ENCODE measurements around the gene ERVK3-1.

DNA sequence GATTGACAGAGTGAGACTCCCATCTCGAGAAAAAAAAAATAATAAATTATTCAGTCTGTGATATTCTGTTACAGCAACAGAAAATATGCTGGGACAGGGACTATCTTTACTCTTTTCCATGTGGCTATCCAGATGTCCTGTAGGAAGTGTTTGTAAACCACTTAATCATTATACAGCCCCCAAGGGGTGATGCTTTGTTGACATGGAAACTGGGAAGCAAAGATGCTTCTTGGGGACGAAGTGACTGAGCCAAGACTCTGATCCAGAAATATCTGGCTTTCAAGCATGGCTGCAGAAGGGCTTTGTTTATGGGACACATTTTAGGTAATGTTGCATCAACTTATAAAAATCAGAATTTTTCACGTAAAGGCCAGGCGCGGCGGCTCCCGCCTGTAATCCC is 21.0 kb upstream of the ERVK3-1 start:
- TF ChIP-seq, protein P1, sequence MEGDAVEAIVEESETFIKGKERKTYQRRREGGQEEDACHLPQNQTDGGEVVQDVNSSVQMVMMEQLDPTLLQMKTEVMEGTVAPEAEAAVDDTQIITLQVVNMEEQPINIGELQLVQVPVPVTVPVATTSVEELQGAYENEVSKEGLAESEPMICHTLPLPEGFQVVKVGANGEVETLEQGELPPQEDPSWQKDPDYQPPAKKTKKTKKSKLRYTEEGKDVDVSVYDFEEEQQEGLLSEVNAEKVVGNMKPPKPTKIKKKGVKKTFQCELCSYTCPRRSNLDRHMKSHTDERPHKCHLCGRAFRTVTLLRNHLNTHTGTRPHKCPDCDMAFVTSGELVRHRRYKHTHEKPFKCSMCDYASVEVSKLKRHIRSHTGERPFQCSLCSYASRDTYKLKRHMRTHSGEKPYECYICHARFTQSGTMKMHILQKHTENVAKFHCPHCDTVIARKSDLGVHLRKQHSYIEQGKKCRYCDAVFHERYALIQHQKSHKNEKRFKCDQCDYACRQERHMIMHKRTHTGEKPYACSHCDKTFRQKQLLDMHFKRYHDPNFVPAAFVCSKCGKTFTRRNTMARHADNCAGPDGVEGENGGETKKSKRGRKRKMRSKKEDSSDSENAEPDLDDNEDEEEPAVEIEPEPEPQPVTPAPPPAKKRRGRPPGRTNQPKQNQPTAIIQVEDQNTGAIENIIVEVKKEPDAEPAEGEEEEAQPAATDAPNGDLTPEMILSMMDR (IDR thresholded peaks at IDR 0.05 in 2 of 3, conservative IDR thresholded peaks at IDR 0.05 in 1 of 3; ENCODE audit: borderline replicate concordance in 1 of 3, insufficient read depth in 1 of 3, low read depth in 2 of 3, low read length in 2 of 3): no peak
- TF ChIP-seq EGR1 (IDR thresholded peaks at IDR 0.05; ENCODE audit: low read depth): no peak
- TF ChIP-seq POLR2A (IDR thresholded peaks at IDR 0.05; ENCODE audit: borderline replicate concordance, extremely low read depth, insufficient read depth, insufficient read length): no peak
- TF ChIP-seq POLR2AphosphoS5 (IDR thresholded peaks at IDR 0.05; ENCODE audit: low read depth, low read length): no peak
- TF ChIP-seq EZH2 (IDR thresholded peaks at IDR 0.05): no peak
- TF ChIP-seq, protein P2, sequence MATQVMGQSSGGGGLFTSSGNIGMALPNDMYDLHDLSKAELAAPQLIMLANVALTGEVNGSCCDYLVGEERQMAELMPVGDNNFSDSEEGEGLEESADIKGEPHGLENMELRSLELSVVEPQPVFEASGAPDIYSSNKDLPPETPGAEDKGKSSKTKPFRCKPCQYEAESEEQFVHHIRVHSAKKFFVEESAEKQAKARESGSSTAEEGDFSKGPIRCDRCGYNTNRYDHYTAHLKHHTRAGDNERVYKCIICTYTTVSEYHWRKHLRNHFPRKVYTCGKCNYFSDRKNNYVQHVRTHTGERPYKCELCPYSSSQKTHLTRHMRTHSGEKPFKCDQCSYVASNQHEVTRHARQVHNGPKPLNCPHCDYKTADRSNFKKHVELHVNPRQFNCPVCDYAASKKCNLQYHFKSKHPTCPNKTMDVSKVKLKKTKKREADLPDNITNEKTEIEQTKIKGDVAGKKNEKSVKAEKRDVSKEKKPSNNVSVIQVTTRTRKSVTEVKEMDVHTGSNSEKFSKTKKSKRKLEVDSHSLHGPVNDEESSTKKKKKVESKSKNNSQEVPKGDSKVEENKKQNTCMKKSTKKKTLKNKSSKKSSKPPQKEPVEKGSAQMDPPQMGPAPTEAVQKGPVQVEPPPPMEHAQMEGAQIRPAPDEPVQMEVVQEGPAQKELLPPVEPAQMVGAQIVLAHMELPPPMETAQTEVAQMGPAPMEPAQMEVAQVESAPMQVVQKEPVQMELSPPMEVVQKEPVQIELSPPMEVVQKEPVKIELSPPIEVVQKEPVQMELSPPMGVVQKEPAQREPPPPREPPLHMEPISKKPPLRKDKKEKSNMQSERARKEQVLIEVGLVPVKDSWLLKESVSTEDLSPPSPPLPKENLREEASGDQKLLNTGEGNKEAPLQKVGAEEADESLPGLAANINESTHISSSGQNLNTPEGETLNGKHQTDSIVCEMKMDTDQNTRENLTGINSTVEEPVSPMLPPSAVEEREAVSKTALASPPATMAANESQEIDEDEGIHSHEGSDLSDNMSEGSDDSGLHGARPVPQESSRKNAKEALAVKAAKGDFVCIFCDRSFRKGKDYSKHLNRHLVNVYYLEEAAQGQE (IDR thresholded peaks at IDR 0.05; ENCODE audit: low read depth): no peak
- TF ChIP-seq FOSL1 (IDR thresholded peaks at IDR 0.05; ENCODE audit: low read depth): no peak
- no peak for TF ChIP-seq SP1 (IDR thresholded peaks at IDR 0.05; ENCODE audit: low read depth)
- TF ChIP-seq CEBPB (IDR thresholded peaks at IDR 0.05; ENCODE audit: low read depth): no peak
- TF ChIP-seq SIN3A (IDR thresholded peaks at IDR 0.05; ENCODE audit: low read depth): no peak
- no peak for TF ChIP-seq ZFX (IDR thresholded peaks at IDR 0.05)

Data from HCT116 (cell line).